GM19467 (cell line): Measurements from ENCODE around the gene SDK1.
"Not testable (repeated sequence)": the region's sequence is repeated elsewhere in the genome, so short reads cannot be mapped to it uniquely, and the experiment has no call there.

Source experiments
- ATAC-seq: cut with Tn5 transposase; IDR thresholded peaks from one replicate; pipeline ENCODE4 v1.9.1; 2021; ENCODE audit warnings: mild to moderate bottlenecking, moderate library complexity; ENCODE audit not compliant: unreplicated experiment

The SDK1 gene

GRCh38 chr7:4203626-4204512 lies 902.8 kb downstream of the SDK1 start:
- ATAC-seq = no peak

- ATAC-seq = no peak
These were observed 903.6 kb downstream of the SDK1 start for GRCh38 chr7:4204513-4205165.

GRCh38 chr7:4205828-4206227 lies 904.8 kb downstream of the SDK1 start:
- ATAC-seq = no peak

DNA sequence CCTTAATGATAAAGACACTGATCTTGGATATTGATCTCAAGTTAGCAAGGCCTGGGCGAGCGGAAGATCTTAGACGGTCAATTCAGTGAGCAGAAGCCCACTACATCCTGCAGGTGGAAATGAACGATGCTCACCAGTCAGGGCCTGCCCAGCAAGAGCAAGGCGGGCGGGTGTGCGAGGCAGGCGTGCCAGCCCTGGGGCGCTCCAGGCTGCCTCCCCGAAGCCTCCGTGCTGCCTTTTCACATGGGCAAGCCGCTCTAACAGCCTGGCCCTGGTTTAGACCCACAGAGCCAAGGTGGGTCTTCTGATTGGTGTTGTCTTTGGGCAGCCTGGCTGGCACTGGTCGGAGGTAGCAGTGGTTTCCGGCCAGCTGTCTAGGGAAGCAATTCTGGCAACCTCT lies 906.0 kb downstream of the SDK1 start:
- no peak for ATAC-seq

DNA sequence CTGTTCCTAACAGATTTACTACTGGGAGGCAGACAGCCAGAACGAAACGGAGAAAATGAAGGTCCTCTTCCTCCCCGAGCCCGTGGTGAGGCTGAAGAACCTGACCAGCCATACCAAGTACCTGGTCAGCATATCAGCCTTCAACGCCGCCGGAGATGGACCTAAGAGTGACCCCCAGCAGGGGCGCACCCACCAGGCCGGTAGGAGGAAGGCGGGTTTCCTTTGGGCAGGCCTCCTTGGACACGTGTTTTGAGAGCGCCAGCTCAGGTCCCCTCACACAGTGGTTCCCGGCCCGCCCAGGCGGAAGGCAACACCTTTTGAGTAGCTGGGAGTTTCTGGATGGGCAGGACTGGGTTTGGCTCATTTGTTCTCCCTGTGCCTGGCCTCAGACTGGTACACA lies 907.0 kb downstream of the SDK1 start:
- ATAC-seq = no peak

GRCh38 chr7:4208586-4208985 lies 907.5 kb downstream of the SDK1 start:
- ATAC-seq = no peak

GRCh38 chr7:4209126-4209525 lies 908.1 kb downstream of the SDK1 start:
- no peak for ATAC-seq

DNA sequence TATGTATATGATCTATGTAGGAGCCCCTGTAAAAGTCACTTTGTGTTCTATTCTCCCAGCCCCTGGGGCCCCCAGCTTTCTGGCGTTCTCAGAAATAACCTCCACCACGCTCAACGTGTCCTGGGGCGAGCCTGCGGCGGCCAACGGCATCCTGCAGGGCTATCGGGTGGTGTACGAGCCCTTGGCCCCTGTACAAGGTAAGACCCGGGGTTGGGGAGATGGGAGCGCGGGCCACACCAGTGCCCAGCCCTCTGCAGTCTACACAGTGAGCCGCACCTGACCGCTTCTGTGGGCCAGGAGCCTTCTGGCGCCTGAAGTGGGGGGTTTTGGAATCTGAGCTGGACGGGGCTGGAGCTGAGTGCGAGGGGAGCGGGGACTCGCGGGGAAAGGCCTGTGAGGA lies 908.9 kb downstream of the SDK1 start:
- no peak for ATAC-seq

DNA sequence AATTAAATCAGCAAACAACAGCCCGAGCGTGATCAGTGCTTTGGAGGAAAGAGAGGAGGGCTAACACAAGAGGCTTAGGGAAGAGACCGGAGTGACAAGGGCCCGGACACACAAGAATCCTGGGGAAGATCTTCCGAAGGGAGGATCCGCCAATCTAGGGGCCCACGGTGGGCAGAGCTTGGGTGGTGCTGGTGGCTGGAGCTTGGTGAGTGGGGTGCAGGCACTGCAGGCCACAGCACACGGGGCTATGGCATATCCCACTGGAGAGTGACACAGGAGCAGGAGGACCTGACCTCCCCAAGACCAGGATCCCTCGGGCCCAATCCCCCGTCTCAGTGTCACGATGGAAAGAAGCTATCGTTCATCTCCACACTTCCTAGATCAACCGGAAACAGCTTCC lies 909.8 kb downstream of the SDK1 start:
- ATAC-seq = no peak

- no peak for ATAC-seq
These were observed 910.2 kb downstream of the SDK1 start for GRCh38 chr7:4211261-4211660.

DNA sequence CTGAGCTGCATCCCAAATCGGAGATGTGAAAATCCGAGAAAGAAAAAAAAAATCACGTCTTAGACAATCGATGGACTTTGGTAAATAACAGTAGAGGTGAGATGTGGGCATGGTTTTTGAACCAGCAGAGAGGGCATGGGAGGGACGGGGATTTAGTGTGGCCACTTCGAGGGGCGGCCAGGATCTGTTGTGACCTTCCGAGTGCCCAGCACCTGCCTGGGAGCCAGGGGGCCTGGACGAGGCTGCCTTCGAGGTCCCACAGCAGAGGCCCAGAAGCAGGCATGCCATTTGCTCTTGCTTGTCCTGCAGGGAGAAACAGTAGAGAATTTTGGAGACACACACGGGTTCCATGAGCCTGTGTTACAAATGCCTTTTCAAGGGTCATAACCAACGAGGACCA lies 911.3 kb downstream of the SDK1 start:
- no peak for ATAC-seq

GRCh38 chr7:4214291-4215155 lies 913.5 kb downstream of the SDK1 start:
- no peak for ATAC-seq

GRCh38 chr7:4215176-4215720 lies 914.2 kb downstream of the SDK1 start:
- ATAC-seq = no peak

DNA sequence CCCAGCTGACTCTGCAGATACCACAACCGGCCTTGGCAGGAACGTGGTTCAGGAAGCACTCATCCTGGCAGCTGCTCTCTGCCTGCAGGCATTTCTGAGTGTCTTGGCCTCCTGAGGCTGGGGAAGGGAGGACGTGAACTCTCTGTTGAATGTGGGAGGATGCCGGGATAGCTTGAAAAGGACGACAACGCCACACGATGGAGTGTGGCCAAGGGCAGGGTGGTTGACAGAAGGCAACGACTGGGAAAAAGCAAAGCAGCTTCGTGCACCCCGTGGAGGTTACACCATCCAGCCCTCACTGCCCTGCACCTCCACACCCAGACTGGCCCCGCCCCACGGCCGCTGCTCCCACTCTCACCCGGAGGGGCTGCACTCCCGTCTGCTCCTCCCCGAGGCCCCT lies 915.0 kb downstream of the SDK1 start:
- no peak for ATAC-seq

DNA sequence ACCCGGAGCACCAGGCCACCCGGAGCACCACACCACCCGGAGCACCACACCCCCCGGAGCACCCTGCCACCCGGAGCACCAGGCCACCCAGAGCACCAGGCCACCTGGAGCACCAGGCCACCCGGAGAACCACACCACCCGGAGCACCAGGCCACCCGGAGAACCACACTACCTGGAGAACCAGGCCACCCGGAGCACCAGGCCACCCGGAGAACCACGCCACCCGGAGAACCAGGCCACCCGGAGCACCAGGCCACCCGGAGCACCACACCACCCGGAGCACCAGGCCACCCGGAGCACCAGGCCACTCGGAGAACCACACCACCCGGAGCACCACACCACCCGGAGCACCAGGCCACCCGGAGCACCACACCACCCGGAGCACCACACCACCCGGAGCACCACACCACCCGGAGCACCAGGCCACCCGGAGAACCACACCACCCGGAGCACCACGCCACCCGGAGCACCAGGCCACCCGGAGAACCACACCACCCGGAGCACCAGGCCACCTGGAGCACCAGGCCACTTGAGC lies 916.1 kb downstream of the SDK1 start:
- ATAC-seq = not testable (repeated sequence)

GRCh38 chr7:4218481-4218880 lies 917.4 kb downstream of the SDK1 start:
- no peak for ATAC-seq

DNA sequence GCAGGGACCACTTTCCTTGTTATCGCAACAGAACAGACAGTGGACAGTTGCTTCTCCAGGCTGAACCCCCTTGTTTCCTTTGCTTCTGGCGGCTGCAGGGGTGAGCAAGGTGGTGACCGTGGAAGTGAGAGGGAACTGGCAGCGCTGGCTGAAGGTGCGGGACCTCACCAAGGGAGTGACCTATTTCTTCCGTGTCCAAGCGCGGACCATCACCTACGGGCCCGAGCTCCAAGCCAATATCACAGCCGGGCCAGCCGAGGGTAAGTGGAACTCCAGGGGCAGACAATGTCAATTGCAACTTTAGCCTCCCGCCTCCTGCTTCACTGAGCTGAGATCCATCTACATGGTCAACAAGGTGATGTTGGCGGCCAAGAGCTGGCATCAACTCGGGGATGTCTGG lies 919.0 kb downstream of the SDK1 start:
- no peak for ATAC-seq

- ATAC-seq = no peak
These were observed 920.0 kb downstream of the SDK1 start for GRCh38 chr7:4221043-4221442.

GRCh38 chr7:4222676-4223075 lies 921.6 kb downstream of the SDK1 start:
- ATAC-seq = no peak

- no peak for ATAC-seq
These were observed 924.3 kb downstream of the SDK1 start for GRCh38 chr7:4225361-4225771.
